Lung (tissue), 12 donors: ENCODE results near the gene LRRC8E. TPM values are rescaled to one million over a fixed set of nuclear protein-coding genes. Genes with fewer than 3 reads are reported as not detected.
A peak's percentile ranks its signal among the peaks of the same experiment; 100 is the strongest.

Source experiments
- ATAC-seq: fragments of 200-7000 bp; cut with Tn5 transposase; one replicate; pipeline ENCODE4 v1.9.1; 2020; ENCODE audit warnings: moderate number of reproducible peaks; ENCODE audit not compliant: insufficient read depth, low FRiP score
- DNase-seq, 3 donors: peaks; one replicate each; pipeline ENCODE4 v3.0.0-alpha.2; 2013 to 2017
- H3K27ac ChIP-seq, 2 donors: one replicate each; pipeline ENCODE4 v1.5.1; 2013; ENCODE audit warnings: mild to moderate bottlenecking in 2 of 2, moderate library complexity in 2 of 2, control low read depth in 1 of 2, inconsistent platforms in 1 of 2, low read depth in 1 of 2, low read length in 1 of 2
- H3K27me3 ChIP-seq, 3 donors: one replicate each; pipeline ENCODE4 v1.5.1; 2013; ENCODE audit warnings: low read length in 2 of 3; ENCODE audit not compliant: control insufficient read depth in 3 of 3, insufficient read depth in 3 of 3
- H3K36me3 ChIP-seq, 4 donors: one replicate each; pipeline ENCODE4 v1.5.1; 2013; ENCODE audit warnings: low read length in 4 of 4, mild to moderate bottlenecking in 1 of 4, moderate library complexity in 1 of 4; ENCODE audit not compliant: control insufficient read depth in 4 of 4, insufficient read depth in 4 of 4
- H3K4me1 ChIP-seq, 5 donors: one replicate each; pipeline ENCODE4 v1.5.1; 2013; ENCODE audit warnings: low read length in 5 of 5, mild to moderate bottlenecking in 2 of 5, moderate library complexity in 1 of 5; ENCODE audit not compliant: control insufficient read depth in 5 of 5, insufficient read depth in 5 of 5
- H3K4me3 ChIP-seq: one replicate; pipeline ENCODE4 v1.5.1; 2013; ENCODE audit warnings: mild to moderate bottlenecking, control low read depth, moderate library complexity
- H3K9ac ChIP-seq, 2 donors: one replicate each; pipeline ENCODE4 v1.5.1; 2013; ENCODE audit warnings: low read length in 2 of 2, control low read depth in 1 of 2; ENCODE audit not compliant: insufficient read depth in 1 of 2
- H3K9me3 ChIP-seq, 4 donors: one replicate each; pipeline ENCODE4 v1.5.1; 2013; ENCODE audit warnings: low read length in 3 of 4, mild to moderate bottlenecking in 1 of 4, moderate library complexity in 1 of 4; ENCODE audit not compliant: control insufficient read depth in 4 of 4, insufficient read depth in 3 of 4
- CTCF ChIP-seq: IDR thresholded peaks from 2 replicates; pipeline ENCODE4 v1.5.1; 2012; ENCODE audit warnings: mild to moderate bottlenecking; ENCODE audit errors: control extremely low read depth, extremely low read depth
- WGBS, 2 donors: extraction: QIAGEN DNeasy Blood & Tissue Kit; methylation state at CpG; one replicate each; pipeline ENCODE4 v1.1.7; 2013; 5-methylcytosine and 5-hydroxymethylcytosine counted together
- polyA plus RNA-seq, 2 donors: library from polyadenylated mRNA; stranded (reverse); fragments of 200-250 nt; gene quantifications; one replicate each; pipeline ENCODE4 v1.2.1, GENCODE V29; 2013
- total RNA-seq, 2 donors: library from RNA; depleted of rRNA in 1 of 2; stranded (reverse); fragments of >200 nt in 1 of 2; gene quantifications; one replicate each; pipeline ENCODE4 v1.2.1, GENCODE V29; 2014 to 2021
- donor health status: control.
- donor health status: control.
- donor health status: Bipolar disorder and iron deficiency.
- donor health status: healthy.
- donor health status: DM: yes; HTN: yes; CAD: no.

The LRRC8E gene
- total and polyA plus RNA-seq, 4 donors = 3.7 to 8.6 (median 5.3) TPM

- H3K9ac ChIP-seq = no peak overlapping the region
- WGBS, 2 donors = 1% methylated on average over 47 to 97 of the region's 98 CpGs
- H3K4me1 ChIP-seq = peaks cover 0 to 31% (median 17%) of the 10 kb centered on the region in 5 donors
These were observed 37.0 kb downstream of the LRRC8E start for GRCh38 chr19:7925171-7925851.

GRCh38 chr19:7926021-7926726 lies 37.9 kb downstream of the LRRC8E start, which contains the start of gene CTXN1:
Gene CTXN1 (minus strand): TSS chr19:7926135. CDS start chr19:7925538, 597 bp downstream.
- DNase-seq = peak; percentile 55 to 79 (median 70)
- Histone ChIP-seq H3K9me3 (no peaks in the 10 kb centered on the region), H3K36me3 (peaks cover 0 to 26% (median 10%) of the 10 kb centered on the region in 4 donors), H3K27me3 (no peaks in the 10 kb centered on the region), H3K9ac (no peak within 1 kb of the TSS), H3K4me1 (peaks cover 0 to 28% (median 15%) of the 10 kb centered on the region in 5 donors), H3K4me3 (no peak within 1 kb of the TSS), H3K27ac (no peak within 1 kb of the TSS)
- ATAC-seq = no peak
- WGBS, 2 donors = 9 to 59% methylated on average over 16 to 65 of the region's 65 CpGs
- TF ChIP-seq CTCF = no peak

More at GRCh38 chr19:7925171-7925851, 37.0 kb downstream of the LRRC8E start:
- ATAC-seq (no peak), DNase-seq (peak; percentile 74 to 88 (median 79))
- Histone ChIP-seq H3K27ac (no peak overlapping the region), H3K27me3 (no peaks in the 10 kb centered on the region), H3K9me3 (no peaks in the 10 kb centered on the region), H3K4me3 (no peak overlapping the region), H3K36me3 (peaks cover 0 to 20% (median 10%) of the 10 kb centered on the region in 4 donors)
- peak; percentile 59 for TF ChIP-seq CTCF

GRCh38 chr19:7926727-7927604 lies 38.7 kb downstream of the LRRC8E start:
- 85 to 95% methylated on average over 32 of the region's 32 CpGs for WGBS, 2 donors
- Histone ChIP-seq H3K9me3 (no peaks in the 10 kb centered on the region), H3K27me3 (no peaks in the 10 kb centered on the region), H3K36me3 (peaks cover 0 to 33% (median 12%) of the 10 kb centered on the region in 4 donors), H3K27ac (no peak overlapping the region), H3K9ac (no peak overlapping the region), H3K4me1 (peaks cover 0 to 23% (median 9%) of the 10 kb centered on the region in 5 donors), H3K4me3 (no peak overlapping the region)
- ATAC-seq (no peak), DNase-seq (no peak)
- no peak for TF ChIP-seq CTCF
